ENCODE measurements around the gene TMEM258. TPM values are rescaled to one million over a fixed set of nuclear protein-coding genes. Genes with fewer than 3 reads are reported as not detected.

The TMEM258 gene
- 161 TPM for total RNA-seq
- 148 TPM for polyA plus RNA-seq
- long read RNA-seq, donor 1, transcript TMEM258-204 (4 exons, 575 nt): major isoform, 22 of 28 reads
- long read RNA-seq, donor 1, partial matches to known transcripts: 5 of 28 reads
- long read RNA-seq, donor 1, other reads (novel, unspliced or antisense): 0 of 28 reads
- long read RNA-seq, donor 2: 0 reads
- long read RNA-seq, donor 3, transcript TMEM258-204 (4 exons, 575 nt): major isoform, 237 of 308 reads
- long read RNA-seq, donor 3, partial matches to known transcripts: 68 of 308 reads
- long read RNA-seq, donor 3, other reads (novel, unspliced or antisense): 0 of 308 reads
- long read RNA-seq, donor 4, transcript TMEM258-204 (4 exons, 575 nt): major isoform, 83 of 115 reads
- long read RNA-seq, donor 4, partial matches to known transcripts: 31 of 115 reads
- long read RNA-seq, donor 4, other reads (novel, unspliced or antisense): 0 of 115 reads
- long read RNA-seq, donor 5, transcript TMEM258-204 (4 exons, 575 nt): major isoform, 393 of 504 reads
- long read RNA-seq, donor 5, partial matches to known transcripts: 102 of 504 reads
- long read RNA-seq, donor 5, other reads (novel, unspliced or antisense): 0 of 504 reads
- long read RNA-seq, donor 6, transcript TMEM258-204 (4 exons, 575 nt): major isoform, 68 of 96 reads
- long read RNA-seq, donor 6, partial matches to known transcripts: 27 of 96 reads
- long read RNA-seq, donor 6, other reads (novel, unspliced or antisense): 0 of 96 reads
- long read RNA-seq, donor 7, transcript TMEM258-204 (4 exons, 575 nt): major isoform, 161 of 205 reads
- long read RNA-seq, donor 7, partial matches to known transcripts: 43 of 205 reads
- long read RNA-seq, donor 7, other reads (novel, unspliced or antisense): 0 of 205 reads
- long read RNA-seq, donor 8, transcript TMEM258-204 (4 exons, 575 nt): major isoform, 50 of 50 reads
- long read RNA-seq, donor 8, partial matches to known transcripts: 0 of 50 reads
- long read RNA-seq, donor 8, other reads (novel, unspliced or antisense): 0 of 50 reads
- long read RNA-seq, donor 9, transcript TMEM258-204 (4 exons, 575 nt): major isoform, 112 of 137 reads
- long read RNA-seq, donor 9, partial matches to known transcripts: 23 of 137 reads
- long read RNA-seq, donor 9, other reads (novel, unspliced or antisense): 0 of 137 reads
- long read RNA-seq, donor 10, transcript TMEM258-204 (4 exons, 575 nt): major isoform, 128 of 153 reads
- long read RNA-seq, donor 10, partial matches to known transcripts: 22 of 153 reads
- long read RNA-seq, donor 10, other reads (novel, unspliced or antisense): 0 of 153 reads

GRCh38 chr11:61792310-61793082 is at the start of gene TMEM258, which contains the start of gene FEN1:
TSS of gene TMEM258 (minus strand) at chr11:61792599. CDS start at chr11:61792558, 41 bp downstream.
TSS of gene FEN1 (plus strand) at chr11:61792911. CDS start at chr11:61795362, 2,451 bp downstream.
- Histone ChIP-seq H3K9me3 (ENCODE audit: control insufficient read depth in 2 of 2, insufficient read depth in 1 of 2, low read length in 1 of 2) (no peaks in the 10 kb centered on the region), H3K27me3 (ENCODE audit: control insufficient read depth in 2 of 2, insufficient read depth in 1 of 2, low read length in 1 of 2) (no peaks in the 10 kb centered on the region), H3K36me3 (ENCODE audit: control insufficient read depth in 2 of 2, insufficient read depth in 2 of 2, low read length in 1 of 2) (peaks cover 38 to 60% of the 10 kb centered on the region in 2 donors), H3K27ac (ENCODE audit: low read depth in 1 of 2, low read length in 1 of 2) (peak within 1 kb of the TSS; percentile 94), H3K4me3 (ENCODE audit: low read length in 2 of 2) (peak within 1 kb of the TSS; percentile 82 to 87), H3K4me1 (ENCODE audit: control insufficient read depth in 2 of 2, insufficient read depth in 2 of 2, low read length in 2 of 2) (peaks cover 14 to 18% of the 10 kb centered on the region in 2 donors)
- under 1% methylated on average over 61 of the region's 61 CpGs for WGBS
- peak; percentile 81 to 94 (median 85) for DNase-seq (ENCODE audit: low read depth in 6 of 9, low spot score in 9 of 9)

- peaks cover 47 to 81% of the 10 kb centered on the region in 2 donors for H3K36me3 ChIP-seq (ENCODE audit: control insufficient read depth in 2 of 2, insufficient read depth in 2 of 2, low read length in 1 of 2)
- WGBS: 78% methylated on average over 12 of the region's 12 CpGs
- no peak for DNase-seq (ENCODE audit: low read depth in 6 of 9, low spot score in 9 of 9)
- no peaks in the 10 kb centered on the region for H3K9me3 ChIP-seq (ENCODE audit: control insufficient read depth in 2 of 2, insufficient read depth in 1 of 2, low read length in 1 of 2)
- H3K27ac ChIP-seq (ENCODE audit: low read depth in 1 of 2, low read length in 1 of 2): peak overlapping the region in 1 of 2 donors; percentile 11
- H3K27me3 ChIP-seq (ENCODE audit: control insufficient read depth in 2 of 2, insufficient read depth in 1 of 2, low read length in 1 of 2): no peaks in the 10 kb centered on the region
- H3K4me1 ChIP-seq (ENCODE audit: control insufficient read depth in 2 of 2, insufficient read depth in 2 of 2, low read length in 2 of 2): peaks cover 6 to 8% of the 10 kb centered on the region in 2 donors
- H3K4me3 ChIP-seq (ENCODE audit: low read length in 2 of 2): no peak overlapping the region
These were observed 49.5 kb upstream of the TMEM258 start for GRCh38 chr11:61841636-61842527.

GRCh38 chr11:61840371-61840770 is 48.0 kb upstream of the TMEM258 start:
- Histone ChIP-seq H3K4me1 (ENCODE audit: control insufficient read depth in 2 of 2, insufficient read depth in 2 of 2, low read length in 2 of 2) (peaks cover 6 to 17% of the 10 kb centered on the region in 2 donors), H3K4me3 (ENCODE audit: low read length in 2 of 2) (no peak overlapping the region), H3K9me3 (ENCODE audit: control insufficient read depth in 2 of 2, insufficient read depth in 1 of 2, low read length in 1 of 2) (no peaks in the 10 kb centered on the region), H3K27ac (ENCODE audit: low read depth in 1 of 2, low read length in 1 of 2) (no peak overlapping the region), H3K36me3 (ENCODE audit: control insufficient read depth in 2 of 2, insufficient read depth in 2 of 2, low read length in 1 of 2) (peaks cover 47 to 71% of the 10 kb centered on the region in 2 donors), H3K27me3 (ENCODE audit: control insufficient read depth in 2 of 2, insufficient read depth in 1 of 2, low read length in 1 of 2) (no peaks in the 10 kb centered on the region)
- 95% methylated on average over 7 of the region's 7 CpGs for WGBS
- DNase-seq (ENCODE audit: low read depth in 6 of 9, low spot score in 9 of 9): no peak

GRCh38 chr11:61839742-61840141 is 47.3 kb upstream of the TMEM258 start:
- peaks cover 11 to 24% of the 10 kb centered on the region in 2 donors for H3K4me1 ChIP-seq (ENCODE audit: control insufficient read depth in 2 of 2, insufficient read depth in 2 of 2, low read length in 2 of 2)
- WGBS: 96% methylated on average over 2 of the region's 2 CpGs
- H3K9me3 ChIP-seq (ENCODE audit: control insufficient read depth in 2 of 2, insufficient read depth in 1 of 2, low read length in 1 of 2): no peaks in the 10 kb centered on the region
- H3K27ac ChIP-seq (ENCODE audit: low read depth in 1 of 2, low read length in 1 of 2): no peak overlapping the region
- peaks cover 43 to 67% of the 10 kb centered on the region in 2 donors for H3K36me3 ChIP-seq (ENCODE audit: control insufficient read depth in 2 of 2, insufficient read depth in 2 of 2, low read length in 1 of 2)
- no peak overlapping the region for H3K4me3 ChIP-seq (ENCODE audit: low read length in 2 of 2)
- no peaks in the 10 kb centered on the region for H3K27me3 ChIP-seq (ENCODE audit: control insufficient read depth in 2 of 2, insufficient read depth in 1 of 2, low read length in 1 of 2)
- no peak for DNase-seq (ENCODE audit: low read depth in 6 of 9, low spot score in 9 of 9)

GRCh38 chr11:61838921-61839320 is 46.5 kb upstream of the TMEM258 start:
- peaks cover 19 to 32% of the 10 kb centered on the region in 2 donors for H3K4me1 ChIP-seq (ENCODE audit: control insufficient read depth in 2 of 2, insufficient read depth in 2 of 2, low read length in 2 of 2)
- H3K36me3 ChIP-seq (ENCODE audit: control insufficient read depth in 2 of 2, insufficient read depth in 2 of 2, low read length in 1 of 2): peaks cover 43 to 61% of the 10 kb centered on the region in 2 donors
- H3K4me3 ChIP-seq (ENCODE audit: low read length in 2 of 2): no peak overlapping the region
- no peaks in the 10 kb centered on the region for H3K27me3 ChIP-seq (ENCODE audit: control insufficient read depth in 2 of 2, insufficient read depth in 1 of 2, low read length in 1 of 2)
- H3K27ac ChIP-seq (ENCODE audit: low read depth in 1 of 2, low read length in 1 of 2): no peak overlapping the region
- 88% methylated on average over 10 of the region's 10 CpGs for WGBS
- no peak for DNase-seq (ENCODE audit: low read depth in 6 of 9, low spot score in 9 of 9)
- no peaks in the 10 kb centered on the region for H3K9me3 ChIP-seq (ENCODE audit: control insufficient read depth in 2 of 2, insufficient read depth in 1 of 2, low read length in 1 of 2)

- Histone ChIP-seq H3K36me3 (ENCODE audit: control insufficient read depth in 2 of 2, insufficient read depth in 2 of 2, low read length in 1 of 2) (peaks cover 43 to 61% of the 10 kb centered on the region in 2 donors), H3K9me3 (ENCODE audit: control insufficient read depth in 2 of 2, insufficient read depth in 1 of 2, low read length in 1 of 2) (no peaks in the 10 kb centered on the region), H3K27ac (ENCODE audit: low read depth in 1 of 2, low read length in 1 of 2) (no peak overlapping the region), H3K4me3 (ENCODE audit: low read length in 2 of 2) (no peak overlapping the region), H3K4me1 (ENCODE audit: control insufficient read depth in 2 of 2, insufficient read depth in 2 of 2, low read length in 2 of 2) (peaks cover 23 to 36% of the 10 kb centered on the region in 2 donors), H3K27me3 (ENCODE audit: control insufficient read depth in 2 of 2, insufficient read depth in 1 of 2, low read length in 1 of 2) (no peaks in the 10 kb centered on the region)
- 89% methylated on average over 5 of the region's 5 CpGs for WGBS
- no peak for DNase-seq (ENCODE audit: low read depth in 6 of 9, low spot score in 9 of 9)
These were observed 46.1 kb upstream of the TMEM258 start for GRCh38 chr11:61838501-61838900.

GRCh38 chr11:61837411-61838005 is 45.1 kb upstream of the TMEM258 start:
- H3K36me3 ChIP-seq (ENCODE audit: control insufficient read depth in 2 of 2, insufficient read depth in 2 of 2, low read length in 1 of 2): peaks cover 38 to 51% of the 10 kb centered on the region in 2 donors
- peaks cover 32 to 46% of the 10 kb centered on the region in 2 donors for H3K4me1 ChIP-seq (ENCODE audit: control insufficient read depth in 2 of 2, insufficient read depth in 2 of 2, low read length in 2 of 2)
- WGBS: 98% methylated on average over 15 of the region's 15 CpGs
- no peaks in the 10 kb centered on the region for H3K9me3 ChIP-seq (ENCODE audit: control insufficient read depth in 2 of 2, insufficient read depth in 1 of 2, low read length in 1 of 2)
- no peak overlapping the region for H3K27ac ChIP-seq (ENCODE audit: low read depth in 1 of 2, low read length in 1 of 2)
- no peaks in the 10 kb centered on the region for H3K27me3 ChIP-seq (ENCODE audit: control insufficient read depth in 2 of 2, insufficient read depth in 1 of 2, low read length in 1 of 2)
- no peak for DNase-seq (ENCODE audit: low read depth in 6 of 9, low spot score in 9 of 9)
- H3K4me3 ChIP-seq (ENCODE audit: low read length in 2 of 2): no peak overlapping the region
